ENCODE measurements around the gene STUB1.

Gene STUB1

DNA sequence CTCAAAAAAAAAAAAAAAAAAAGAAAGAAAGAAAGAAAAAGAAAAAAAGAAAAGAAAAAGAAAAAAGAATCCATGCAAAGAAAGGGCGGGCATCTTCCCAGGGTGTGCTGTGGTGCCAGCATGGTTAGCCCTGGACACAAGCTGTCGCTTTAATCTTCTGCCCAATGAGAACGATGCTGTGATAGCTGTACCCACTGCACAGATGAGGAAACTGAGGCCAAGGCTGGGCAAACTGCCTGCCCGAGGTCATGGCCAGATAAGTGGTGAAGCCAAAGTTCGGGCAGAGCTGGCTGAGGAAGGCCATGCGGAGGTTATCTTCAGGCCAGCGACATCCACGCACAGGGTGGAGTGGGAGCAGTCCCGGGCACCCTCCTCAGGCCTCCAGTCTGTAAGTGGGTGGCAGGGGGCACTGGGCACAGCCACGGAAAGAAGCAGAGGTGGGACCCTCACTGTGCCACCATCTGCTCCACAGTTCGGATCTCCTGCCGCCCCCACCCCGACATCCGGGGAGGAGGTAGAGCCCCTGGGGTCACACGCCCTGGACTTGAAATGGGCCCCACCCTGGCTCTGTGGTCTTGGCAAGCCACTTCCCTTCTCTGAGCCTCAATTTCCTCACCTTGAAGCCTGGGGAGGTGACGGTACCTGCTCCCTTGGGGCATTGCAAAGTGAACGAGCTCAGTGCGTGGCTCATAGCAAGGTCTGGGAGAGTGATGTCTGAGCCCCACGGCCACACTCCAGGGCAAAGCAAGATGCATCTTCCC lies 18.9 kb downstream of the STUB1 start:
- DNase-seq, result no peak

DNA sequence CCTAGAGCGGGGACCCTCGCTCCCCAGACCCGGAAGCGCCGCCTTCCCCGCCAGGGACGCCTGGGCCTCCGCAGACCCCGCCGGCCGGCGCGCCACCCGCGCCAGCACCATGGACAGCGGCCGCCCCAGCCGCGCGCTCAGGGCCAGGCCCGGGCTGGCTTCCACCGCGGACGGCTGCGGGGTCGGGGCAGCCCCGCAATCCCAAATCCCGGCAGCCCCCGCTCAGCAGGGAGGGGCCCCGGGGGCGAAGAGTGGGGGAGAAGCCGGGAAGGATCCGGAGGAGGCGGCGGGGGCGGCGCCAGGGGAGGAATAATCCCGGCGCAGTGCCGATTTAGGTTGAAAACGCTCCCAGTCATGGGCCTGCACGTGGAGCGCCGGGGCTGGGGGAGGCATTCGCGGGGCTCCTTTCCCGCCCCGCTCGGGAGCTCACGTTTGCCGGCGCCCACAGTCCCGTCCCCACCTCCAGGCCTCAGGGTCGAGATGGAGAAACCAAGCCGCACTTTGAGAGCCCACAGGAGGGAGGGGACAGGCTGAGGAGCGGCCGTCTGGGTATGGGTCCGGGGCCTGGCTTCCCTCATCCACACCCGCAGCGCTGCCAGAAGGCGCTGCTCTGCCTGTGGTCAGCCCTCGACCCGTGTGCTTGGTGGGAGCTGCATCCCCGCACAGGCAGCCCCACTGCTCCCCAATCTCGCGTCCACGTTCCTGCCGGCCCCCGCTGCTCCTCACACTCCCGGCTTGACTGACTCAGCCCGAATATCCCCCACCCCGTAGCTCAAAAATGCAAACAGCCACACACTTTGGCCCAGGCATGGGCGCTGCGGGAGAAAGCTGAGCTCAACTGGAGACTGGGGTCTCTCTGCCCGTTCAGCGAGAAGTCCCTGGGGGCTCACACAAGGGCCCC lies 20.7 kb downstream of the STUB1 start:
- DNase-seq, result peak; percentile 41 to 43

DNA sequence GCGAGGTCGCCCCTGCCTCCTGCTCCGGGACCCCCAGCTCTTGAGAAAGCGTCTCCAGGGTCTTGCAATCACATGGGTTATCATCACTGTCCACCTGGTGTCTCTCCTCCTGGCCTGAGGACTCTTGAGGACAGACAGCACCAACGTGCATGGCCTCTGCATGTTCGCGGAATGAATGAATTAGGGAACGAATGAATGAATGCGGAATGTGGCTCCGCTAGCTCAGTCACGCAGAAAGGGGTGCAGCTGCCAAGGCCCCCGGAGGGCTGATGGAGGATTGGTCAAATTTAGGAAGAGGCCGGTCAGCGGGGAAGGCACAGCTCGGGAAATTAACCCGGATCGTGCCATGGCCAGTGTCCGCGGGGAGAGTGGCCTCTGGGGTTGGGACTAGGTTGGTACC lies 22.1 kb downstream of the STUB1 start:
- no peak for DNase-seq

DNA sequence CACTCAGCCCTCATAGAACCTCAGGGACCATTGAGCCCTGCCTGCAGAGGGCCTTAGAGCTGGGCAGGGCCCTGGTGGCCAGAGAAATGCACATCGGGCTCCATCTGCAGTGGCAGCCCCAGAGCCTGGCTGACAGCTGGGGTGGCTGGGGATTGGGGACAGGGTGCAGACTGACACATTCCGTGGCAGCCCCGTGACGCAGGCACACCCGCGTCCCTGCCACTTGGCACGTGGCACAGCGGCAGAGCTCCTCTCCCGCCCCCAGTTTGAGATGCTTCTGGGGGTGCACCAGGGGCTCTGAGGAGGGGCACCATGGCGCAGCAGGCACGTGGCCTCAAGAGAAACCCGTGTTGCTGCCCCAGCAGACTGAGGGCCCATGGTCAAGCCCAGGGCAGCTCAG lies 23.2 kb downstream of the STUB1 start:
- no peak for DNase-seq

DNA sequence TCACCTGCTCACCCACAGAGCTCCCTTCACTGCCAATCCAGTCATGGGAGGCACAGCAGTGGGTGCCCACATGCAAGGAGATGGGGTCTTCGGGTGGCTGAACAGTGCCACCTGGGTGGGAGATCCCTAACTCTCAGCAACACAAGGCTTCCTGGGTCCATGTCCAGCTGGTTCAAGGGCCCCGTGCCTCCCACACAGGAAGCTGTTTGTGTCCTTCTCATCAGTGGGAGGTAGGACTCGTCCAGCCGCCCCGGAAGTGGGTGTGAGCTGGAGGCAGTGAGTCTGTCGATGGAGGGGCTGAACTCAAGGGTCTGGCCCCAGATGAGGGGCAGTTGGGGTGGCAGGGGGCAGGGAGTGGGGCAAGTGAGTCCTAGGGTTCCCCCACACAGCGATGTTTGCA lies 23.8 kb downstream of the STUB1 start:
- no peak for DNase-seq

DNA sequence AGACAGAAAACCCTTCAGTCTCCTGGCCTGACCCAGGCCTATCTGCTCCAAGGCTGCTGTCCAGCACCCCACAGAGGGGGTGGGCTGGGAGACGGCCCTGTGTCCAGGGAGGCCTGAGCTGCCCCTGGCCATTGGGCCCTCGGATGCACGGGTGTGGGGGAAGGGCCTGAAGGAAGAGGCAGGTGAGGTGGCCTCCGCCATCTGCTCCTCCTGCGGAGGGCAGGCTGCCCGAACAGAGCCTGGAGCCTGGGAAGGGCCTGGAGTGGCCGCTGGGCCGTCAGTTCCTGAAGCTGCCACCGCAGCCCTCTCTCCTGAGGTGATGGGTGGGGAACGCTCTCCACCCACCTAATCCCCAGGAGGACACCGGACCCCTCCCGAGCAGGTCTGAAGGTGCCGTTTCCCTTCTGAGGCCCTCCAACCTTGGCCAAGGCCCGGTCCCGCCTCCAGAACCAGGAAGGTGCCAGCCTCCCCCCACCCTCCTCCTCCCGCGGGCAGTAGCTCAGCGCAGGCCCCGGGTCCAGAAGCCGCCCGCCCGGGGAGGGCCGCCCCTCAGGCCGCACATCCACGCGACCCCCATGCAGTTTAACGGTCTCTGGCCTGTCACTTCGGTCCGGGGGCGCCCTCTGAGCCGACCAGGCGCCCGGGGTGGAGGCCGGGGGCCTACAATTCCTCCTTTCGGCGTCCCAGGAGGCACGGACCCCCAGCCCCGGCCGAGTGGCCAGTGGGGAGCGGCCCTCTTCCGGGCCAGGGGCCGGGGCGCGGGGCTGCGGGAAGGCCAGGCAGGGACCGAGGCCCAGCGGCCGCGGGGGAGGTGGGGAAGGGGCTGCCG lies 24.6 kb downstream of the STUB1 start:
- no peak for DNase-seq

DNA sequence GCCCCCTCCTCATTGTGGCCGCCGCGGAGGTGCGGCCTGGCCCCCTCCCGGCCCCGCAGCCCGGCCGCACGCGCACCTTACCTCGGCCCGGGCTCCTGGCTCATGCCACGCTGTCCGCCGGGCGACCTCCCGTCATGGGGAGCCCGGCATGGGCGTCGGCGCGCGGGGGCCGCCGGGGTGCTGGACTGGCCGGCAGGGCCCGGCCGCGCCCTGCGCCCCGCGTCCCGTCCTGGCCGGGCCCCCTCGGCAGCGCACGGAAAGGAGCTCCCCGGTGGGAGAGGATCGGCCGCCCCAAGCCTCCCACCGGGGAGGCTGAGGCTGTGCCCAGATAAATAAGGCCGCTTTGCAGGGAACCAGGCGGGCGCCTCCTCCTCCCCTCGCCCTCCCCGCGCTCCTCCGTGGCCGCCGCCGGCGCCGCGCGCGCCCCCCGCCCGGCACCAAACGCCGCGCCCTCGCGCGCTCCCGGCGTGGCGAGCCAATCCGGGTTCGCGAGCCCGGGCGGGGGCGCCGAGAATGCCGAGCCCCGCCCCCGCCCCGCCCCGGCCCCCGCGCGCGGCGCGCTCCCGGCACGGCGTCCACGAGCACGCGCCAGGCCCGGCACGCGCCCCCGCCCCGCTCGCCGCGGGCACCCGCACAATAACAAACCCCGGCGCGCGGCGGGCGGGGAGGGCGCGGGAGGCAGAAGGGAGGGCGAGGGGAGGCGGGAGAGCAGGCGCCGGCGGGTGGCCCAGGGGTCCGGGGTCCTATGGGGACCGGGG lies 25.4 kb downstream of the STUB1 start, which contains the start of gene FBXL16:
Gene FBXL16, minus strand, starts transcription at position 371 of the 758 bp plus-strand sequence. CDS start 8,396 bp downstream, outside the sequence.
- DNase-seq, result no peak

DNA sequence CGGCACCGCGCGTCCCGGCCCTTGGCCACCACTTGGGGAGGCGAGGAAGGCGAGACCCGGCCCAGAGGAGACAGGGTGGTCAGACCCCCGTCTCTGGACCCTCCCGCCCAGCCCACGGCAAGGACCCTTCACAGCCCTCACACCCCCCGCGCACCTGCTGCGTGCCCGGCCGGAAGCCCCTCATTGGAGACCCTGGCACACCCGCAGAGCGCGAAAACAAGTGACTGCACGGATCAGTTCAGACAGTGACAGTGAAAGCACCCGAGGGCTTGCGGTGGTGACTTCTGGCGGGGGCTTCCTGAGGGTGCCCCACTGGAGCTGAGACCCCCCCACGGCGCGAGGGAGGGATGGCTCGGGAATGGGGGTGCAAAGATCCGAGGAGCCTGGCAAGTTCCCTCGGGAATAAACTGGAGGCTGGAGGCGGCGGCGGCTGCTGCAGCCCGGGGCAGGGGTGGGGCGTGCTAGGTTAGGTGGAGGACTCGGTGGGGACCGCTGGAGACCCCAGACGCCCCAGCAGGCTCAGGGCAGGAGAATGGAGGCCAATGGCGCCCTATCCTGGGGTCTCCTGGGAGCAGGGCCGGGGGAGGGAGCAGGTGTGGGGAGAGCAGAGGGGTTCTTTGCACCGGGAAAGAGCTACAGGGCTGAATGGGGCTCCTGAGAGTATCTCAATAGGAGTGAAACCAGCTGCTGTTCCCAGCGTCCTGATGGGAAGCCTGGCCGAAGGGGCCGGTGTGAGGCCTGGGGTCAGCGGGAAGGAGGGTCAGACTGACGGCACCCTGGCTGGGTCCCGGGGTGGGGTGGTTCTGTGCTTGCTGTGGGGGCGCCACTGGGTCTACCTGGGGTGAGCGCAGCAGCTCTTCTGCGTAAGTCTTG lies 26.2 kb downstream of the STUB1 start:
- DNase-seq, result no peak

DNA sequence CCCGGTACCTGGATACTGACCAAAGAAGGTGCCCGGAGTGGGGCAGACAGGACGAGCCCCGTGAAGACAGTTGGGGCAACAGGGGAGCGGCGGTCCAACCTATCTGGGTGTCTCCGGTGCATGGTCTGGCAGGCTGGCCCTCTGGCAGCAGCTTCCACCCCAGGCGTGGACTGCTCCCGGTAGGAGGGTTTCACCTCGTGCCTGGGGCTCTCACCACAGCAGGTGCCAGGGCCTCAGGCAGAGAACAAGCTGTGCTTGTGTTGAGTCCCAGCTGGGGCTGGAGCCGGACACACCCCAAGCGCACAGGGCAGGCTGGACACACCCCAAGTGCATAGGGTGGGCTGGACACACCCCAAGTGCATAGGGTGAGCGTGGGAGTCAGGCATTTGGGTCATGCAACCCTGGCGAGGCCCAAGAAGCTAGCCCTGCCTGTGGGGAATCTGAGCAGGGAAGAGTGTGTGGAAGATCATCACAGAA lies 26.9 kb downstream of the STUB1 start:
- DNase-seq, result no peak

DNA sequence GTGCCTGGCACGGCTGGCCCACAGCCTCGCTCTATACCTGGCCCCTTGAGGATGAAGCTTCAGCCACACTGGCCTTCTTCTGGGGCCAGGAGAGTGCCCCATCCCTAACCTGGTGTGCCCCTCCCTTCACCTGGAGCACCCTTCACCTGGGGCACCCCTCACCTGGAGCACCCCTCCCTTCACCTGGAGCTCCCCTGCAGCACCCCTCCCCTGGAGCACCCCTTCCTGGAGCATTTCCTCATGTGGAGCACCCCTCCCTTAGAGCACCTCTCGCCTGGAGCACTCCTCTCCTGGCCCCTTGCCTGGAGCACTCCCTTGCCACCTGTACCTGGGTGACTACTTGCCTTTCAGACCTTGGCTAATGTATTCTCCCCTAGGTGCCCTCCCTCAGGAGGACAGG lies 27.8 kb downstream of the STUB1 start:
- DNase-seq, result no peak

DNA sequence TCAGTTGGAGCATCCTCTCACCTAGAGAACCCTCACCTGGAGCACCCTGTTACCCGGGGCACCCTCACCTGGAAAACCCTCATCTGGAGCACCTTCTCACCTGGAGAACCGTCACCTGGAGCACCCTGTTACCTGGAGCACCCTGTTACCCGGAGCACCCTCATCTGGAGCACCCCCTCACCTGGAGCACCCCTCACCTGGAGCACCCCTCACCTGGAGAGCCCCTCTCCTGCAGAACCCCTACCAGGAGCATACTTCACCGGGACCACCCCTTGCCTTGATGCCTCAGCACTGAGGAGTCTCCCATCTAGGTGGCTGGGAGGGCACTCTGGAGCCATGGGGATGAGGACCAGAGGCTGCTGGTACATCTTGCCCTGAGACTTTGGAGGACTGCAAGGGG lies 28.7 kb downstream of the STUB1 start:
- DNase-seq, result no peak

DNA sequence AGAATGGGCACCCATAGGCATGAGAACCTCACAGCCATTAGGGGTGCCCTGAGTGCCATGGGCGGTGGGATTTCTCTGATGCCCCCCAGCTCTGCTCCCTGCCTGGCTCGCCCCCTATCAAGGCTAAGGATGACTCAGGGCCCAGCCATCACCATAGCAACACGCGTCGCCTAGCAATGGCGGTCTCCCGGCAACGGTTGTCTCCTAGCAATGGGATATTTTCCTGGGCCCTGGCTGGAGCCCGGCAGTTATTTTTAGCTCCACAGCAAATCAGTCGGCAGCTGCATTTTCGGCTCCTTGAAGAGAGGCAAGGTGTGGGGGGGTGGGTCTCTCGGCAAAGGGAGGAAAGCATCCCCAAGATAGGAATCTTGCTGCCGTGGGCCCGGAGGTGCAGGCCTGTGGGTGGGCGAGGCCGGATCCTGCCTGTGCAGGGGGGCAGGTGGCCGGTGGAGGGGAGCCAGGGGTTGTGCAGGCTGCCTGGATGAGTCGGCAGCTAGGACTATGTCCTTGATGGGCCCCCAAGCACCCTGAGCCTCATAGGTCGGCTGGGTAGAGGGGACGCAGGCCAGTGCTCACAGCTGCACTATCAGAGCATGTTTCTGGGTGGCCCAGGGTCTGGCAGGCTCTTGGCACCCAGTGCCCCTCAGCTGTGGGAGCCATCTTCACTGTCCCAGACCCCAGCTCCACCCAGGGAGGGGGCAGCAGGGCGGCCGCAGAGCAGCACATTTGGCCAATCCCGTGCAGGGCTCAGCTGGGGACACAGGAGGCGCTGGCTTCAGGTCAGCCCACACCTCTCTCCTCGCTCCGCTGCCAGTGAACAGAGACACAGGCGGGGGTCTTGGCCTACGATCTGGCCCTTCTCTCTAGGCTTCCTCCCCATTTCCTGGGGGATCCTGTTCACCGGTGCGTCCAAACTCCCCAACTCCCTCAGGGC lies 29.6 kb downstream of the STUB1 start:
- DNase-seq, result no peak

DNA sequence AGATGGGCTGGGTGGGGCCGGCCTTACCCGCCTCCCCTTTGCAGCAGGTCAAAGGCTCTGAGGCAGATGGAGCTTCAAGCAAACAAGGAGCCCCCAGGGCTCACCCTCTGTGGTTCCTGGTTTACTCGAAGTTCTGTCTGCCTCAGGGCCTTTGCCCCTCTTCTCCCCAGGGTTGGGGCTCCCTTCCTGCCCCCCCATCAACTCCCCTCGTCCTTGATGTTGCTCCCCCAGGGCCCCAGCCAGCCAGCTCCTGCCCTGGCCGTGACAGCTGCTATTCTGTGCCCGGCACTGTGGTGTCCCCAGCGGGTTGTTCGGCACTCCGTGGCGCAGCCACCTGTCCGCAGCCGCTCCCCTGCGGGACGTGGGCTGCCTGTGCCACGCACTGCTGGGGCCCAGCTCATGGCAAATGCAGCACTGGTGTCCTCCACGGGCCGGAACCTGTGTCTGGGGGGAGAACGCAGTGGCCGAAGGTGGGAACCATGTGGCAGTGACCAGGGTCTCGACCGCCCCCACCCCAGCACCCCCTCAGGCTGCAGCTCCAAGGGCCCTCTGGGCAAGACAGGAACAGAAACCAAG lies 30.4 kb downstream of the STUB1 start:
- DNase-seq, result no peak

DNA sequence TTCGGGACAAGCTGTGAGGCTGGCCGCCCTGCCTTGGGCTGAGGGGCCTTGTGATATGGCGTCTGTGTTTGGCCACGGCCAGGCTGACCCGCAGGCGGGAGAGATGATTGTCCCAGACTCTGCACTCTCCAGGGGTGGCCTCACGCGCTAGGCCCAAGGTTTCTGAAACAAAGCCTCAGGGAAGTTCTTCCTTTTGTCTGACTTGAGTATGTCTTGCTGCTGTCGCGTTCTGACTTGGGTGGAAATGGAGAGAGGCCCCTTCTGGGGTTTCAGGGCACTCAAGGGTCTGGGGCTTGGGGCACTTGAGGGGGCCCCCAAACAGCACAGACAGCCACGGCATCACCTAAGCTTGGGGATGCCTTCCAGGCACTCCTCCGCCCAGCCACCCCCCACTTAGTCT lies 30.9 kb downstream of the STUB1 start:
- DNase-seq, result no peak

DNA sequence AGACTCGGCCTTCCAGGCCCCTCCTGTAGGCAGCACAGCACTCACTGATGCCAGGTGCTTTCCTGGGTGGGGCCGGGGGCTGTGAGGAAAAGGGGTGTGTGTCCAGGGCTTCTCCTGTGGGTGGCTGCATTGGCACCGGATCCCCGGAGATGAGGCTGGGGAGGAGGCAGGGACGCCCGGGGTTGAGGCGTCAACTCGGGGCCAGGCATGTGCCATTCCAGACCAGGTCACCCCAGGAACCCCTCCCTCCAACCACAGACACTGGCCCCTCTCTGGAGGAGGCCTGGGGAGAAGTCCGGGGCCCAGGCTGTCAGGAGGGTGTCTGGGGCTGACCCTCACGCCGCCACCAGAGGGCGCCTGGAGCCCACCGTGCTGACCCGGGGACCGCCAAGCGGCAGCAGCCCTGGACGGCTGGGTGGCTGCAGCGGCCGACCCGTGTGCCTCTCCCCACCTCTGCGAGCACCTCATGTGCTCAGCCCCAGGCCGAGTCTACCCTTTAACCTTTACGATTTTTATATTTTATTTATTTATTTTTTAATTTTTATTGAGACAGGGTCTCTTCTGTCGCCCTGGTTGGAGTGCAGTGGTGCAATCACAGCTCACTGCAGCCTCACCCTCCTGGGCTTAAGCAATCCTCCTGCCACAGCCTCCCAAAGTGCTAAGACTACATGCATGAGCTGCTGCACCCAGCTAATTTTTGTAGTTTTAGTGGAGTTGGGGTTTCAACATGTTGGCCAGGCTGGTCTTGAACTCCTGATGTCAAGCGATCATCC lies 31.5 kb downstream of the STUB1 start:
- DNase-seq, result peak; percentile 84 to 86

DNA sequence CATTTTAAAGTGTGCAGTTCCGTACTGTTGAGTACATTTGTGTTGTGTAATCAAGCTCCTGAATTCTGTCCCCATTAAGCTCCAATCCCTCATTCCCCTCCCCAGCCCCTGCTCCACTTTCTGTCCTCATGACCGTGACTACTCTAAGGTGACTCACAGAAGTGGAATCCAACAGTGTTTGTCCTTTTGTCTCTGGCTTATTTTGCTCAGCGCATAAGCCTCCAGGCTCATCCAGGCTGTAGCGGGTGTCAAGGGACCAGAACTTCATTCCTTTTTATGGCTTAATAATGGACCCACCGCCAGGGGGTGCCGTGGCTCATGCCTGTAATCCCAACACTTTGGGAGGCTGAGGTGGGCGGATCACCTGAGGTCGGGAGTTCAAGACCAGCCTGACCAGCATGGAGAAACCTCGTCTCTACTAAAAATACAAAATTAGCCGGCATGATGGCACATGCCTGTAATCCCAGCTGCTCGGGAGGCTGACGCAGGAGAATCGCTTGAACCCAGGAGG lies 32.6 kb downstream of the STUB1 start:
- DNase-seq, result peak; percentile 77 to 81

DNA sequence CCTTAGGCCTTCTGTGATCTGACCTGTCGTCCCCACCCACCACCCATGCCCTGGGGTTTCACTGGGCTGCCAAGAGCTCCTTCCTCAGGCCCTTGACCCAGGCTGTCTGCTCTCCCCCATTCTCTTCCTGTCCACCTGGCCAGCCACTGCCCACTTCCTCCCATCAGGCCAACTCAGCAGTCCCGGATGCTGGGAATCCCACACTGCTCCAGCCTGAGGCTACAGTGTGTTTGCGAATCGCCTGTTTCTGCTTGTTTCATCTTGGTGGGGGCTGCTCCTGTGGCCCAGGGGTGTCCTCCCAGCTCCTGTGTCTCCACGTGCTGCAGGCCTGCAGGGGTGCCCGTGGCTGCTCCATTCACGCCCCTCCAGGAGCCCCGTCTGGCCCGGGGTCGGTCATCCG lies 33.9 kb downstream of the STUB1 start:
- DNase-seq, result no peak
